HG03521 (cell line): Measurements from ENCODE around the gene HAPSTR1.

Experiments used
- ATAC-seq: cut with Tn5 transposase; IDR thresholded peaks from one replicate; pipeline ENCODE4 v1.9.1; 2021; ENCODE audit warnings: mild to moderate bottlenecking, moderate library complexity; ENCODE audit not compliant: unreplicated experiment

The HAPSTR1 gene

DNA sequence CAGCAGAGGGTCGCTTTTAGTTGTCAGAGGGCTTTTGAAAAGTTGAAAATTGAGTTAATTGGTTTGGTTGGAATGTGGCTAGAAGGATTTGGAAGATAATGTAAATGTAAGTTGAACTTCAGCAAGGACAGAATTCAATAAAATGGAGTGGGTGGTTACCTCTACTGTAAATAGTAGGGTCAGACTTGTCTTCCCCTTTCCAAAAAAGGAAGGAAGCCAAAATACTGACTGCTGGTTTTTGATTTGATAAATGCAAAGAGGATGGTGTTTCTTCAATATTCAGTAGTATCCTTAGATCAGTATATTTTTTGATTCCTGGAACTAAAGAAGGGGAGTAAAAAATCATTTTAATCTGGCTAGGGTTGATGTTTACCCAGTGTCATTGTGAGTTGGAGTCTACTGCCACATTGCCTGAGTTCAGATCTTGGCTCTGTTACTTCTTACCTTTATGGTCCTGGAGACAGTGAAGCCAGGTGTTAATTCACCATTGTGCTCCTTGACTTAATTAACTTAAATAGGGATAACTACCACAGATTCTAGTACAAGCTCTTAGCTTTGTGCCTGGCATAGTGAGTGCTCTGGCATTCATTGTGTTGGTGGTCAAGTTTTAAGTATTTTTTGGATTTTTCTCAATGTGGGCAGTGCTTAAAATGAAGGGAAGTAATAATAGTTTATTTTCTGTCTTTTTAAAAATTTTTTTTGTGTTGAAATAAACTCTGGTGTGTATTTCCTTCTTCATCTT lies 4.4 kb downstream of the HAPSTR1 start:
- no peak for ATAC-seq

DNA sequence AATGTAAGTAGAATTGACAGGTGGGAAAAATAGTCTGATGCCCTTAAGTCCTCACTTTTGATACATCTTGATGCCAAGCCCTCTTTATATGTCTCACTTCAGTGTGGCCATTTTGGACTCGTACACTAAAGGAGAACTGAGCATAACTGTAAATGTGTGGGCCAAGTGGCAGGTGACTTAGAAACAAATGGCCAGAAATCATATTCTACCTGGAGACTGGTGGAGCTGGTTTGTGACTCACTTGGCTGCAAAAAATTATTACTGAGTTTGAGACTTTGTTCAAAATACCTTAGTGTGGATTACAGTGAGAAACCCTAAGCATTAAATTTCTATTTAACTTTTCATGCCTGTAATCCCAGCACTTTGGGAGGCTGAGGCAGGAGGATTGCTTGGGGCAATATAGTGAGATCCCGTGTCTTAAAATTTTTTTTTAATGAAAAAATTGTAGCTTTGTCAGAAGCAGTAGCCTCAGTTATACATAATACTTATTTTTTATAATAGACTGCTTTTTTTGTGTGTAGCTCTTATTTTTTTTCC lies 5.0 kb downstream of the HAPSTR1 start:
- ATAC-seq: no peak

GRCh38 chr16:9097266-9098219 lies 6.1 kb downstream of the HAPSTR1 start:
- ATAC-seq: no peak

DNA sequence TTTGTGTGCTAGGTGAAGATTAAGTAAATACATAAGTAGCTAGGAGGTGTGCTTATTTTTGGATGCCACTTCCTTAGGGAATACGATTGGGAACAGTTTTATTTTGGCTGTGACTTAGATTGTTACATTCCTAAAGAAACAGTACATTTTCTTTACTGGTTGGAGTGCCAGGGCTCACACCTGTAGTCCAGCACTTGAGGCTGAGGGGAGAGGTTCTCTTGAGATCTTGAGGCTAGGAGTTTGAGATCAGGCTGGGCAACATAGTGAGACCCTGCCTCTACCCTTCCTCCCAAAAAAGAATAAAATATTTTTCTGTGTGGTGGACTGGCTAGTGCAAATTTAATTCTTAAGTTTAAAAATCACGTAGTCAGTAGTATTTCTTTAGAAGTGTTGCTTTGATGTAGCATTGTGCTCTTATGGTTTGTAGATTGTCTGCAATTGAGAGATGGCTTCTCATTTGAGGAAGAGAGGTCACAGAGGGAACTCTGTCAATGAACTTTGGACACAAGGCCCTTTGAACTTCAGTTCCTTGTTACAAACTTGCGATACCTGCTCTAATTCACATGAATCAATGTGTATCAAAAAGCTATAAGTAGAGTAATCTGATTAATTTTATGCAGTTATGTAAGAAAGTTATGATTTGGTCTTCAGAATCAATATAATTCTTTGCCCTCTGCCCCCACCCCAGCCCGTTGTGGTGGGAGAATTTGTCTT lies 7.1 kb downstream of the HAPSTR1 start:
- ATAC-seq: no peak

DNA sequence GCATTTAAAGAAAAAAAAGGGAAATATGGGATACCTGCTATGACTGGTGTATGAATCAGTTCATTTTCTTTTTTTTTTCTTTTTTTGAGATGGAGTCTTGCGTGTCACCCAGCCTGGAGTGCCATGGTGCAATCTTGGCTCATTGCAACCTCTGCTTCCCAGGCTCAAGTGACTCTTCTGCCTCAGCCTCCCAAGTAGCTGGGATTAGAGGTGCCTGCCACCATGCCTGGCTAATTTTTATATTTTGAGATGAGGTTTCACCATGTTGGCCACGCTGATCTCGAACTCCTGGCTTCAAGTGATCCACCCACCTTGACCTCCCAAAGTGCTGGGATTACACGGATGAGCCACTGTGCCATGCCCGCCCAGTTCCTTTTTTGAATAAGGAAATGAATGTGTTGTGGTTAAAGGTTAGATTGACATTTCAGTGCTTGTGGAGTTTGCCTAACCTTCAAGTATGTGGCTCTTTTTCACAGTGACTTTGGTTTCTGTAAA lies 7.7 kb downstream of the HAPSTR1 start:
- ATAC-seq: no peak

GRCh38 chr16:9102379-9102778 lies 10.9 kb downstream of the HAPSTR1 start:
- no peak for ATAC-seq

DNA sequence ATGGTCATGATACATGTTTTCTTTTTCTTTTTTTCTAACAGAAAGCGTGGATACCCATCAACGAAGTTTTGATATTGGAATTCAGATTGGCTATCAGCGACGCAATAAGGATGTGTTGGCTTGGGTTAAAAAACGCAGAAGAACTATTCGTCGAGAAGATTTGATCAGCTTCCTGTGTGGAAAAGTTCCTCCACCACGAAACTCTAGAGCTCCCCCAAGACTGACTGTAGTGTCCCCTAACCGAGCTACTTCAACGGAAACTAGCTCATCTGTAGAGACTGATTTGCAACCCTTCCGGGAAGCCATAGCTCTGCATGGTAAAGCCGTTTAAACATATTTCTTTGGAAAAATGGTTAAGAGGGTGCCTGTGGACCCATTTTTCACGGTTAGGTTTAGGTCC lies 11.5 kb downstream of the HAPSTR1 start:
- no peak for ATAC-seq

GRCh38 chr16:9103546-9103945 lies 12.1 kb downstream of the HAPSTR1 start:
- ATAC-seq: no peak

- ATAC-seq: no peak
Measured at GRCh38 chr16:9105189-9105588, 13.7 kb downstream of the HAPSTR1 start.

DNA sequence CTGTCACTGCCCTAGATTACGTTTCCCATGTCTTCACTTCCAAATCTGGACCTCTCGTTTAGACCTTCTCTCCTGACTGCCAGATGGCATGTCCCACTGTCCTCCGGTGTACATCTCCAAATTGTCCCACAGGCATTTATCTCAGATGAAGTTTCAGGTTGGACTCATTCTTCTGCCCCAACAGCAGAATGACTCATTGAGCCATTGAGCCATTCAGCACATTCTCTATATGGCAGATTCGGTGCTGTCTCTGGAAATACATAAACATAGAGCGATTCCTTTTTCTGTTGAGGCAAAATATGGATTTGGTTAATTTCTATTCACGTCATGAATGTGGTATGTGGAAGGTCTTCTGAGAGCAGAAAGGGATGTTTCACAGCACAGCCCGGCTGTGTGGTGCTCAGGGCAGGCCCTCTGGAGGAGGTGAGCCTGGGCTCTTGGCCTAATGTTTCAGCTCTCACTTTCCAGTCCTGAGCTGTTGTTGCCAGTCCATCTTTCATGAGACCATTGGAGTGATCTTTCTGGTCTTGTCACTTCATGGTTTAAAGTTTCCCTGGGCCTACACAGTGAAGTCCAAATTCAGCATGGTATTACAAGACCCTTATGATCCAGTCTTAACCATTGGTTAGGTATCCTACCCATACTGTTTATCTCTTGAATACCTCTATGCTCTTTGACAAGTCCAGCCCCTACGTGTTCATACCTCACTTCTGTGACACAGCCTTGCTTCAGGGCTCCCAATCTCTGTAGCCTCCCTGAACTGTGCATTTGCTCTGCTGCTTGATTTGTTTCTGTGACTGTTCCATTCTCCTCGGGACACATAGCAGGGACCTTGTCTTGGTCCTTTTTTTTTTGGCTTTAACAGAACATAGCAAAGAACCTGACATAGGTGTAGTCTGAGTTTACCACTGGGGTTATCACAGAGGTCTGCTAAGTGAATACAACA lies 15.9 kb downstream of the HAPSTR1 start:
- no peak for ATAC-seq

DNA sequence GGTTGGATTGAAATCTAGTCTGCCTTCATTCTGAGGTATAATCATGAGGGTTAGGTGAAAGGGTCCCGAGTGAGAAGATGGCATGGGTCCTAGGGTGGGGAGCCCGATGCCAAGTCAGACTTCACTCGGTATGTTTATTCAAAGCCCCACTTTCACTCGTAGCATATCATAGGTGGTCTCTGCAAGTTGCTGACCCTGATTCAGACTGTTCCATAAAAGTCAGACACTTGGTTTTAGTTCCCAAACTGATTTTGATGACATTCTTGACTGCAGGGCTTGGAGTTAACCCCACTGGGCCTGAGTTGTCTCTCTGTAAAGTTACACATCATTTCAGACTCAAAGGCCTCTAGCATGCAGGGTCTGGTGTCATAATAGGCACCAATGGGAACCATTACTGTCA lies 17.8 kb downstream of the HAPSTR1 start:
- ATAC-seq: no peak

GRCh38 chr16:9112166-9112843 lies 20.9 kb downstream of the HAPSTR1 start:
- no peak for ATAC-seq

DNA sequence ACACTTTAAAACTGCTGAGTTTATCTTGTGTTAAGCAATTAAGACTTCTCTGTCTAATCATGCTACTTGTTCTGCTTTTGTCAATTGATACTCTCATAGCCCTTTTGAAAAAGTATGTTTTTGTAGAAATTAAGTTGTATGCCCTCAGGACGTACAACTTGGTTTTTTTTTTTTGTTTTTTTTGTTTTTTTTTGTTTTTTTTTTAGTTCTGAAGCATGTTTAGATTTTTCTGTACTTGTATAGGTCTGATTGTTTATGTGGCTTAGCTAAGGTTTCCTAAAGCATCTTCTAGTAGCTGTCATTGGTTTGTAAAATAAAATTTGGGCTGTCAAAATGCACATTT lies 21.4 kb downstream of the HAPSTR1 start:
- no peak for ATAC-seq

- ATAC-seq: no peak
Measured at GRCh38 chr16:9113707-9114106, 22.3 kb downstream of the HAPSTR1 start.

DNA sequence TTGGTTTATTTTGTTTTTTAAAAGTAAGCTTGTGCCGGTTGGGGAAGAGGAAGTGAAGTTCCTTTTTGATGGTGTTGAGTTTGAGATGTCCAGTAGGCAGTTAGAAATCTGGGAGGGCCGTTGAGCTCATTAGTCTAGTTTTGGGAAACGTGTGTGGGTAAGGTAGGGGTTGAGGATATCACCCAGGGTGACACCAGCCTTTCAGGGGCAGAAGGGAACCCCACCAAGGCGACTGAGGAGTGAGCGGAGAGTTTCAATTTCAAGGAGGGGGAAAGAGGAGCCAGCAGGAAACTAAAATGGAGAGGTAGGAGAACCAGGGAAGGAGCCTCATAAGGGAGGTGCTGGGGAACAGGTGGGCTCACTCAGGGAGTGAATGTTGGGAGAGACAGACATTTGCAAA lies 22.7 kb downstream of the HAPSTR1 start:
- ATAC-seq: no peak

DNA sequence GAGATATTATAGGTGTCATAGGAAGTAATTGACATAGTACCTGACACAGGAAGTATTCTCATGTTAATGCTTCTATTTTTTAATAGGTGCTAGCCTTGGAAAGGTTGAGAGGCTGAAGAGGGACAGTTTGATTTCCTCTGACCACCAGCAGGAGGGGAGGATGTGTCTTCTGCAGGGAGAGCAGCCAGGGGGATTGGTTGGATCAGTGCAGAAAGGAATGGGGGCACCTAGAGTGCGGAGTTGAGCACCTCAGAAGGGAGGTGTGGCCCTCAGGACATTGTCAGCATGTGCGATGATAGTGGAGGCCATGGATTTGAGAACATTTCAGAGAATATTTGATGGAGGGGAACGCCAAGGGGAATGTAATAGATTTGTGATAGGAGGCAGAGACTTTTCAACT lies 23.4 kb downstream of the HAPSTR1 start:
- ATAC-seq: no peak

DNA sequence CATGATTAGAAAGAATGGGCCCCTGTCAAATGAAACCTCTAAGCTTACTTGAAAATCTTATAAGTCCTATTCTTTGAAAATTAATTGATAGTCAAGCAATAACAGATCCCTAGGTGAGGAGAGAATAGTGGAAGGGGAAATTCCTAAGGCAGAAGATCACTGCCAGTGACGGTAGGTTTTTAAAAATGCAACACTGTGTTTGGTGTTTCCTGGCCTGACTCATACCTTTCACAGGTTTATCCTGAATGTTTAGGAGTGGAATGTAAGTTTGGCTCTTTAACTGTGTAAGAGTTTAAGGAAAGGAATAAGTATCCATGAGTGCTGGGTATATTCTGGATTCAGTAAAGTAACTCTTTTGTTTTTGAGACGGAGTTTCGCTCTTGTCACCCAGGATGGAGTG lies 23.8 kb downstream of the HAPSTR1 start:
- no peak for ATAC-seq

DNA sequence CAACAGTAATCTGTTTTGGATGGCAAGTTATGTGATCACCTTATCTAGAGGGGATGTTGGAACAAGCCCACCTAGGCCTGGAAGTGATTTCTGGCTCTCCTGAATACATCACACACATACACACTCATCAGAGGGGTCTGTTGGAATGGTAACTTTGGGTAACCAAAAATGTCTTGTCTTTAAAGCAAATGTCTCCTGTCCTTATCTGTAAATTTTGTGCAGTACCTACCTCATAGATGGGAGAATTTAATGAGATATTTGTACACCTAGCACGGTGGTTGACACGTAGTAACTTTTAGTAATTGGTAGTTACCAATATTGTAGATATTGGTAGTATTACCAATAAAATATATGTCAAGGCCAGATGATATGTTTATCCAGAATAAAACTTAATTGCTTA lies 24.7 kb downstream of the HAPSTR1 start:
- no peak for ATAC-seq

DNA sequence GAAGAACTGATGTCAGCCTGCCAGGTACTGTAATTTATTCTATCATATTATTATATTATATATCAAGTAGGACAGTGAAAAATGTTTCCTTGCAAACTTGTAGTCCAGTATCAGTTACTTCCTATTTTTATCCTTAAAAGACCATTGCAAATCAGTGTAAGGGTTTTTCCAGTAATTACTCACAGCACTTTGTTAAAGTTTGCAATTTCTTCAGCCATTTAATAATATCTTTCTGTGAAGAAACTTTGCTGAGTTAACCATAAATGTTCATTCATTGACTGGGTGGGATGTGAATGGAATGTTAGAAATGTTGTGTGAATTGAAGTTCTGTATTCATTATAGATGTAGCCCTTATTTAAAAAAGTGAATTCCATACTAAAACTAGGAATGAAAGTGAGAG lies 26.7 kb downstream of the HAPSTR1 start:
- no peak for ATAC-seq
